HUDEP-2 (cell line): ENCODE data around the gene EBF4.
A peak's percentile ranks its signal among the peaks of the same experiment; 100 is the strongest.

ENCODE experiments used
- DNase-seq, 76 experiments: peaks; one replicate each; lab custom pipeline; 2025; ENCODE audit not compliant: unreplicated experiment in 76 of 76; lab: John Stamatoyannopoulos, UW

The EBF4 gene

DNA sequence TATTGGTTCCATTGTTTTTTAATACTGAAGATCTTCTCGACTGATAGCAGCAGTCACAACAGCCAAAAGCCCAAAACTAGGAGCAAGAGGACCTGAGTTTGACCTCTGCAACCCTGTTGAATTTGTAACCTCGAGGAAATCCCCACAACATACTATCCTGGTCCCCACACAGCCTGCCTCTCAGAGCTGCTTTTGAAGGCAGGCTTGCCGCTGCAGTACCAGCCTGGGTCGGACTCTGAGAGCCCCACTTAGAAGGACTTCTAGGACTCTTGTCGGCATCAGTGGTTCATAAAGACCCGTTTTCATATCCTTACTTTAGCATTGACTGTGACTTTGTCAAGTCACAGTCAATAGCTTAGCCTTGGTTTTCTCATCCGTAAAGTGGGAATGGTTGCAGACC lies 49.3 kb downstream of the EBF4 start:
- DNase-seq = no peak

DNA sequence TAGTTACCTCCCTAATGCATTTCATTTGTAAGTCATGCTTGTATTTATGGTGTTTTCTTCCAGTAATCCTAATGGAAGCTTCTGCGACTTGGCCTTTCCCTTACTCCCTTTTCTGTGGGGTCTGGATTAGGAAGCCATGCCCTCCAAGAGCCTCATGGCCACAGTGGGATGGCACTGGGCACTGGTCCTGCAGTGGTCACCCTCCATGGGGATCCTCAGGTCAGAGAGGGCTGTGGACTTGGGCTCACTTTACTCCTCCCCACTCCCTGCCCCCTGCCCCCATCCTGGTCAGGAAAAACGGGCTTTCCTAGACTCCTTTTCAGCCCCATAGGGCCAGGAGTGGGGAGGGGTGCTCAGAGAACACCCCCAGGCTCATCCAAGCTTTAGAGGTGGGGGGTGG lies 49.9 kb downstream of the EBF4 start:
- DNase-seq = no peak

DNA sequence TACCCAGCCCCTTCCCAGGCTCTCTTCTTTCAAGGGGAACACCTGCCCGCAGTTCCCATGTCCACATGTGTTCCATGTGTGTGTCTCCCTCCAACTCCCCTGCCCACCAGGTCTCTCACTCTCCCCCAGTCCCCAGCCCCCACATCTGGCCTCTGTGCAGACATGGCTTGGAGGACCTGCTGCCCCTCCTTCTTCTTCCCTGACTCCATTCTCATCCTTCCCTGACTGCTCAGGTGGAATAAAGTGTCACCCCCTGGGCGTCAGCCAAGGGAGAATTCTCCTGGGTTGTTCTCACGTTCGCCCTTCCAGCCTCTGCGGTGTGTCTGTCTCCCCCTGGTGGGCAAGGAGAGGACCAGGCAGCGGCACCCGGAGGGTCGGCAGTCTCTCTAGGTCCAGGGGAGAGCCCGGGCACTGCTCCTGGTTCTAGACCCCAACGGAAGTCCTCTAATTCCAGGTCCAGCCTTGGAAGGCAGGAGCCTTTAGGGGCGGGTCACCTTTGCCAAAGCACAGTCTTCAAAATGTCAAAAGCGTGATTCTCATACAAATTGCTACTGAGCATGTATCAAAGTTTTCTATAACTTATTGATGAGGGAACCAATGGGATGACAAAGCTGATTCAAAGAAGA lies 50.5 kb downstream of the EBF4 start:
- peak in 46 of 76 experiments; percentile 2 to 66 (median 32) for DNase-seq

DNA sequence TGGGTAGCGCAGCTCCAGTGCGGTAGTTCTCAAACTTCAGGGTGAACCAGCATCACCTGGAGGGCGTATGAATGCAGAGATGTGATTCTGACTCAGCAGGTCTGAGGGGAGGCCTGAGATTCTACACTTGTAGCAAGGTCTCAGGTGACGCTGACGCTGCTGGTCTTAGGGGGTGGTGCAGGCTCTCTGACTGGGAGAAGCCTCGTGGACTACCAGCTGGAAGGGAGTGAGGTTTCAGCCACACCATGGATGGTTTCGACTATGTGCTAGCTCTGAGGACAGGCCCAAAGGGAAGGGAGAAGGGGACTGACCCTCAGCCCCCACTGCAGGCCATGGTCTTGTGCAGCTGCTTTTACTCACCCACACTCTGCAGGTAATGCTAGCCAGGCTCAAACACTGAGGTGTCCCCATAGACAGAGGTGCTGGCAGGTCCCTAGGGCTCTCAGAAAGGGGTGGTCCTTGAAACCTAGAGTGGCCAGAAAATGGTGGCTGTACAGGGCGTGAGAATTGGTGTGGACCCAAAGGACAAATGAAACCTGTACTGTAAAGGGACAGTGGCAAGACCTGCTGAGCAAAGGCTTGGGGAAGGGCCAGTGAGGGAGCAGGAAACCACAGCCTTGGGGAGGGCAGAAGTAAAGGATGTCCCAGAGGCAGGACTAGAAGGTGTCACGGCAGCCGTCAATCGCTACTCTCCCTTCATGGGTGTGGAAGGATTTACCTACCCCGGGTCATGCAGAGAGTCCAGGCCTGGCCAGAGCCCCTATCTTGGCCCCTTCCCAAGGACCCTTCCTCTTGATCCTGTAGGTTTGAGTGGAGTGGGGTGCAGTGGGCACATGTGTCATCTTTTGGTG lies 52.7 kb downstream of the EBF4 start:
- no peak for DNase-seq

DNA sequence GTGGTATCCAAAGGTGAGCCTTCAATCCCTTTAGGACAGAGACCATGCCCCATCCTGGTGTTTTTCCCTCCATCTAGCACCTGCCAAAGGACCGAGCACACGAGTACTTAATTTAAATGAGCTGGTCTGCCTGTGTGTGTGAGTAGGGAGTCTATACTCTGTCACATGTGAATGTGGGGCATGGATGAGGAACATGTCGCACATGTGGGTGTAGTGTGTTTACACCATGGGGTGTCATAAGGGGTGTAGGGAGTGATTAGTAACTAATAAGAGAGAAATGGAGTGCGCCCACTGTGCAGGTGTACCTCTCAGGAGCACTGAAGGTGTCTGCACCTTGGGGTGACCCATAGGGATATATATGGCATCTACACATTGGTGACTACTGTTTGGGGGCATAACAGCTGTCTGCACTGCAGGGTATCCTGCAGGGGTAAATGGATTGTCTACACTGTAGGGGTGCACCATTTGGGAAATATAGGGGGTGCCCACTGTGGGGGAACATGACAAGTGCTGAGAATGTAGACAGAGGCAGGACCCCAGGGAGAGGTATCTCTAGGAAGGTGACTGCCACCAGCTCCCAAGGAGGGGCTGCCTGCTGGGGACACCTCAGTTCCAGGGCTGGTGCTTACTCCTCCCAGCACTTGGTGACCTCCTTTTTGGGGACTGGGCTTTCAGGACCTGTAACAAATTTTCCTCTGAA lies 53.5 kb downstream of the EBF4 start:
- no peak for DNase-seq

DNA sequence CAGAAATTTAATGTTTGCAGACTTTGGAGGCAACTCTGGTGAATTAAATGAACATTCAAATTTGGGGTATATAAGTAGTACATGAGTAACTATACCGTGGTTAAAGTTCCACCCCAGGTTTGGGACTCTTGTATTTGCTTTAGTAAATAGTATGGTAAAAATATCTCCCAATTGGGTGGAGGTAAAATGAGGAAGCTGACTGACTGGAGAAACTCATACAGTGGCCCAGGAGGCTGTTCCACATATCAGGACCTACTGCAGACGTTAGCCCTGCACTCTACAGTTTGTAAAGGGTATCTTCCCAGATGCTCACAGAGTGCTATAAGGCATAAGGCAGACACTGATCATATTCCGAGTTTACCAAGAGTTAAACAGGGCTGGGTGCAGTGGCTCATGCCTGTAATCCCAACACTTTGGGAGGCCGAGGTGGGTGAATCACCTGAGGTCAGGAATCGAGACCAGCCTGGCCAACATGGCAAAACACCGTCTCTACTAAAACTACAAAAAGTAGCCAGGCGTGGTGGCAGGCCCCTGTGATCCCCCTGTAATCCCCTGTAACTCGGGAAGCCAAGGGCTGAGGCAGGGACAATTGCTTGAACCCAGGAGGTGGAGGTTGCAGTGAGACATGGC lies 54.2 kb downstream of the EBF4 start:
- DNase-seq = no peak

- DNase-seq = no peak
Measured at GRCh38 chr20:2747676-2748235, 55.2 kb downstream of the EBF4 start.

- DNase-seq = no peak
Measured at GRCh38 chr20:2748551-2749342, 56.2 kb downstream of the EBF4 start.

DNA sequence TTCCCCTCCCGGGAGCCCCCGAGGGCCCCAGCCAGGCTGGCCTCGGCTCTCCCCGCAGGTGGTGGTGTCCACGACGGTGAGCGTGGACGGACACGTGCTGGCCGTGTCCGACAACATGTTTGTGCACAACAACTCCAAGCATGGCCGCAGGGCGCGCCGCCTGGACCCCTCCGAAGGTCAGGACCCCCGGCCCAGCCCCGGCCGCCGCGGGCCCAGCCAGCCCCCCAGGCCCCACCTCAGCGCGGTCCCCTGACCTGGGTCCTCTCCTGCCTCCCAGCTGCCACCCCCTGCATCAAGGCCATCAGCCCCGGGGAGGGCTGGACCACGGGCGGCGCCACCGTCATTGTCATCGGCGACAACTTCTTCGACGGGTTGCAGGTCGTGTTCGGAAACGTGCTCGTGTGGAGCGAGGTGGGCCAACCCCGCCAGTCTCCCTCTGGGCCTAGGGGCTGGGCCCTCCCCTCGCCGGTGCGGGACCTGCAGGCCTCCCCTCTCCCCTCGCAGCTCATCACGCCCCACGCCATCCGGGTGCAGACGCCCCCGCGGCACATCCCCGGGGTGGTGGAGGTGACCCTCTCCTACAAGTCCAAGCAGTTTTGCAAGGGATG lies 56.9 kb downstream of the EBF4 start:
- DNase-seq = no peak

DNA sequence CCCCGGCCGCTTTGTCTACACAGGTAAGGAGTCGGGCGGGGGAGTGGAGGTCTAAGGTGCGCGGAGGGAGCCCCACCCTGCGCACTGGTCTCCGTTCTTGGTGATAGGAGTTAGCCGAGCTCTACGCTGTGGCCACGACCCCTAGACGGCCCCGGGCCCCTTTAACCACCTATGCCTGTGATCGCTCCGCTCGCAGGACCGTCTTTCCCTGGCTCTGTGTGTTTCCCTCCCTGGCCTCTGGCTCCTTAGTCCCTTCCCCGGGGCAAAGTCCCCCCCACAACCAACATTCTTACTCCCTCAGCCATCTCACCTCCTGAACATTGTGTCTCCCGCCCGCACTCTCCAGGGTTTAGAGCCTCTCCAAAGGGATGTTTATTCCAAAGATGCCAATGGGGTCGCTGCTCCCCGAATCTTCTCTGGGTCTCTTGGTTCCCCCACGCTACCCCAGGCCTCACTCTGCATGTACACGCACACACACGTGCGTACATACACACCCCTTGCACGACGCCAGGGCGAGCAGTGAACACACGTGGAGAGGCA lies 57.4 kb downstream of the EBF4 start:
- no peak for DNase-seq

DNA sequence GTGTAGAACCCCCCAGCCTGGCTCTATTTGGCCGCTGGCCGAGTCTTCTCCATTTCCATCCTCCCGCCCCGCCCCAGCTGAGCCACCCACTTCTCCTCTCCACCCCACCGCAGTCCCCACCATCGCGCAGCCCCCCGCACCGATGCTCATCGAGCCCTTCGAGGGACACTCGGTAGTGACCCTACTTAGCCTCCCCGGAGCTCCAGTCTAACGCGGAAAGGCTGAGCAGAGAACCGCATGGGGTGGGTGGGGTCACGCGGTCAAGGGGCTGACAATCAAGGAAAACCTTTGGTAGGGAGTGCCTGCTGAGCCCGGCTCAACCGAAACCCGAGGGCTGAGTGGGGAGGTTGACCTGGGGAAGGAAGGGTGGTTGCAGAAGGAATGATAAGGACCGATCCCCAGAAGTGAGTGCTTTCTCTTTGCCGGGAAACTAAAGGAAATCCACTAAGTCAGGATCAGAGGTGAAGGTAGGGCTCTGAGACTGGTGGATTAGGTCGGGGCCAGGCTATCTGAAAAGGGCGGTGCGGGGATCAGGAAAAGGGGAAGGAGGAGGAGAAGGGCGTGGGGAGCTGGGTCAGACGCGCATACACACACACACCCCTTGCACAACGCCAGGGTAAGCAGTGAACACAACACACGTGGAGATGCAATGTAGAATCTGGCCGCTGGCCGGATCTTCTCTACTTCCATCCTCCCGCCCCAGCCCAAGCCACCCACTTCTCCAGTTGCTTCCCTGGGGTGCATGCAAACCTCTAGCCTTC lies 58.1 kb downstream of the EBF4 start:
- peak in 19 of 76 experiments; percentile 4 to 47 (median 13) for DNase-seq

- no peak for DNase-seq
Measured at GRCh38 chr20:2751347-2751877, 58.8 kb downstream of the EBF4 start.

DNA sequence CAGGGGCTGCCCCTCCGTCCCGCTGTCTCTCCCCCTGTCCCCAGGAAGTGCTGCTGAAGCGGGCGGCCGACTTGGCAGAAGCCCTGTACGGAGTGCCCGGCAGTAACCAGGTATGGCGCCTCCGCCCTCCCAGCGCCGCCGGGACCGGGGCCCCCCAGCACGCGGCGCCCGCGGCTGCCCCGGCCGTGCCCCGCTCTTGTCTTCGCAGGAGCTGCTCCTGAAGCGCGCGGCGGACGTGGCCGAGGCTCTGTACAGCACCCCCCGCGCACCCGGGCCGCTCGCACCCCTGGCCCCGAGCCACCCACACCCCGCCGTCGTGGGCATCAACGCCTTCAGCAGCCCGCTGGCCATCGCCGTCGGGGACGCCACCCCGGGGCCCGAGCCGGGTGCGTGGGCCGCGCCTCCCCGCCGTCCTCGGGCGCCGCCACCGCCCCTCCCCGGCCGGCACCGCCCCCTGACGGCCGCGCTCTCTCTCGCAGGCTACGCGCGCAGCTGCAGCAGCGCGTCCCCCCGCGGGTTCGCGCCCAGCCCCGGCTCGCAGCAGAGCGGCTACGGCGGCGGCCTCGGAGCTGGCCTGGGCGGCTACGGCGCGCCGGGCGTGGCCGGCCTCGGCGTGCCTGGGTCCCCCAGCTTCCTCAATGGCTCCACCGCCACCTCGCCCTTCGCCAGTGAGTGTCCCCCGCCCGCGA lies 59.4 kb downstream of the EBF4 start:
- peak in 11 of 76 experiments; percentile 5 to 26 (median 16) for DNase-seq

DNA sequence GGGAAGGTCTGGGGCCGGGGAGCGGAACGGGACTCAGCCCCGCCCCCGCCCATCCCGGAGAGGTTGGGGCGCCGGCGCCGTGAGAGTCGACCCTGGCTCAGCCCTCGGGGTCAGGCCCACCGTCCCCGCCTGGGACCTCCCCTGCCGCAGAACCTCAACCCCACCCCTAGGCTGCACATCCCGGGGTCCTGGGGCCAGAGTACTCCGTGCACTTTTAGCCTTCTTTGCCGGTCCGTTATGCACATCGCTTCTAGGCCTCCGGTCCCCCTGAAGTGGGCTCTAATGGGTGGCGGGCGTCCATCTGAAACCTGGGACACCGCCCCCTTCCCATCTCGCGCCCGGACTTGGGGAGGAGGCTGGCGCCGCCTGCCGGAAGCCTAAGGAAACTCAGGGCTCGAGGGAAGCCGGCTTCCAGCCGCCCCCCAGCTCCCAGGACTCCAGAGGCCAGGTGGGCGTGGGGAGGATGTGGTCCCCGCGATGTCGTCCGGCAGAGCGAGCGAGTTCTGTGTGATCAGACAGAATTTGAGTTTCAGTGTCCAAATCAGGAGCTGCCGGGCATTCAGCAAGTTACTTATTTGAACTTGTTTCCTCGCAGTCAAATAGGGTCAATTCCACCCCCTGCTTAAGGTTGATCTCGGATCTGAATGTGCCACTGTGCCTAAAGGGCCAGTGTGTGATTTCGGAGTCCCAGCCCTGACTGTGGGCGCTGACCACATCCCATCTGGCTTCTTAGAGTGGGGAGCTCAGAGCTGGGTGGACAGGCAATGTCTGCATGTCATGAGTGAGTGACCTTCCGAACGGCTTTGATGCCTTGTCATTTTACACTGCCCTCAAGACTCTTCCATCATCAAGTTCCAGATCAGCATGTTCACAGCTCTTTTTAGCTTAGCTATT lies 60.2 kb downstream of the EBF4 start:
- peak in 8 of 76 experiments; percentile 7 to 32 (median 14) for DNase-seq

- no peak for DNase-seq
Measured at GRCh38 chr20:2753461-2754040, 61.0 kb downstream of the EBF4 start.

- no peak for DNase-seq
Measured at GRCh38 chr20:2754424-2754823, 61.8 kb downstream of the EBF4 start.
